Esophagus squamous epithelium (tissue), 4 donors: ENCODE results near the gene MGAT5.

Experiments used
- POLR2A ChIP-seq, 4 donors: fragments of 450-650 bp; IDR thresholded peaks; one replicate each; pipeline ENCODE4 v1.6.1; 2017; ENCODE audit warnings: antibody characterized with exemption in 4 of 4, mild to moderate bottlenecking in 4 of 4, moderate library complexity in 3 of 4
- TF ChIP-seq, protein P1 (sequence below), 6 experiments: fragments of 450-650 bp in 4 of 6; fragments of 200-600 bp in 2 of 6; sonication (generic) in 2 of 6; IDR thresholded peaks; one replicate each; pipeline ENCODE4 v1.5.1; 2016 to 2019; ENCODE audit warnings: antibody characterized with exemption in 6 of 6, mild to moderate bottlenecking in 4 of 6, moderate library complexity in 4 of 6

DNA sequence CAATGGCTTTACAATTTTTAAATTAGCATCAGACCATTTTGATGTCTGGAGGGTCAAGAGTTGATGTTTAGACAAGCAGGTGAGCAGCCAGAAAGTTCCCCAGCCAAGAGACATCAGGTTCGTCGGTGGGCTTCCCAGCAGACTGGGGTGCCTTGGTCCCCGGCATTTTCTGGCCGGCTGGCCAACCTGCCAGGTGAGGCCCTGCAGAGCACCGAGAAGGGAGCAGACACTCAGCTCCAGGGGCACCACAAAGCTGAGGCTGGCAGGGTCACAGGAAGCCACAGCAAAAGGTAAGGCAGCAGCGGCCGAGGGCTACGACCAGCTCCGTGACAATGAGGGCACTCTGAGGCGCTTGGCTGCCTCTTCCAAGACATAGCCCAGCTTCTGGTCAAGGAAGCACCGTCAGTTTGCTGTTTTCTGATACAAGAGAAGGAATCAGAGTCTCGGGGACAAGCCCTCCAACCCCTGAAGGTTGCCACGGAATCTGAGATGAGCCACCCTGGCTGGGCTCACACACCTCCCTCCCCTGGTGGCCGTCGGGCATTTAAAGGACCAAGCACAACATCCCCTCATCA lies 229.0 kb downstream of the MGAT5 start:
- TF ChIP-seq POLR2A (IDR thresholded peaks at IDR 0.05) = no peak
- TF ChIP-seq, protein P1, sequence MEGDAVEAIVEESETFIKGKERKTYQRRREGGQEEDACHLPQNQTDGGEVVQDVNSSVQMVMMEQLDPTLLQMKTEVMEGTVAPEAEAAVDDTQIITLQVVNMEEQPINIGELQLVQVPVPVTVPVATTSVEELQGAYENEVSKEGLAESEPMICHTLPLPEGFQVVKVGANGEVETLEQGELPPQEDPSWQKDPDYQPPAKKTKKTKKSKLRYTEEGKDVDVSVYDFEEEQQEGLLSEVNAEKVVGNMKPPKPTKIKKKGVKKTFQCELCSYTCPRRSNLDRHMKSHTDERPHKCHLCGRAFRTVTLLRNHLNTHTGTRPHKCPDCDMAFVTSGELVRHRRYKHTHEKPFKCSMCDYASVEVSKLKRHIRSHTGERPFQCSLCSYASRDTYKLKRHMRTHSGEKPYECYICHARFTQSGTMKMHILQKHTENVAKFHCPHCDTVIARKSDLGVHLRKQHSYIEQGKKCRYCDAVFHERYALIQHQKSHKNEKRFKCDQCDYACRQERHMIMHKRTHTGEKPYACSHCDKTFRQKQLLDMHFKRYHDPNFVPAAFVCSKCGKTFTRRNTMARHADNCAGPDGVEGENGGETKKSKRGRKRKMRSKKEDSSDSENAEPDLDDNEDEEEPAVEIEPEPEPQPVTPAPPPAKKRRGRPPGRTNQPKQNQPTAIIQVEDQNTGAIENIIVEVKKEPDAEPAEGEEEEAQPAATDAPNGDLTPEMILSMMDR (IDR thresholded peaks at IDR 0.05) = no peak
